Ishikawa (cell line): ENCODE data around the gene TRIB2.

Experiments
- EP300 ChIP-seq: IDR thresholded peaks from 2 replicates; pipeline ENCODE4 v1.6.1; 2012; ENCODE audit warnings: borderline replicate concordance
- RAD21 ChIP-seq: IDR thresholded peaks from 2 replicates; pipeline ENCODE4 v1.6.1; 2012; ENCODE audit warnings: low read depth
- TAF1 ChIP-seq: IDR thresholded peaks from 2 replicates; pipeline ENCODE4 v1.6.1; 2012; ENCODE audit warnings: low read depth, mild to moderate bottlenecking
- ZBTB7A ChIP-seq: IDR thresholded peaks from 2 replicates; pipeline ENCODE4 v1.6.1; 2012; ENCODE audit warnings: low read depth
- TF ChIP-seq, protein P1 (sequence below): IDR thresholded peaks from 2 replicates; pipeline ENCODE4 v1.6.1; 2012; ENCODE audit warnings: low read depth, mild to moderate bottlenecking
- TF ChIP-seq, protein P2 (sequence below): IDR thresholded peaks from 2 replicates; pipeline ENCODE4 v1.6.1; 2012
- TF ChIP-seq, protein P3 (sequence below): IDR thresholded peaks from 2 replicates; pipeline ENCODE4 v1.6.1; 2012

DNA sequence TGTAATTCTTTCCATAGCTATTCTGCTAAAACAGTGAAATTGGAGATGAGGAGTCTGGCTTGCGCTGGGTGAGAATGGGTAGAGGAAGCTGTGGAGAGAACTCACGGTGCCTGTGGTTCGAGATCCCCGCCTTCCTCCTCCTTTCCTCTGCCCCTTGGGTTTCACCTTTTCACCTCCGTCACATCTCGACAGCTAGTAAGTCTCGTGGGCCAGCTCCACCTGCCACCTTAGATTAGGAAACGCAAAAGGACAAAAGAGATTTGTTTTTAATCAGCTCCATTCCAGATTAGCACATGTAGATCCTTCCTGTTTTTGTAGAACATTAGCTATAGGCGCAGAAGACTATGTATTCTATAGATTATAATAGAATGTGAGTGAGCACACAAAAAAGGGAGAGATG lies 20.6 kb downstream of the TRIB2 start:
- no peak for TF ChIP-seq EP300
- TF ChIP-seq, protein P1, sequence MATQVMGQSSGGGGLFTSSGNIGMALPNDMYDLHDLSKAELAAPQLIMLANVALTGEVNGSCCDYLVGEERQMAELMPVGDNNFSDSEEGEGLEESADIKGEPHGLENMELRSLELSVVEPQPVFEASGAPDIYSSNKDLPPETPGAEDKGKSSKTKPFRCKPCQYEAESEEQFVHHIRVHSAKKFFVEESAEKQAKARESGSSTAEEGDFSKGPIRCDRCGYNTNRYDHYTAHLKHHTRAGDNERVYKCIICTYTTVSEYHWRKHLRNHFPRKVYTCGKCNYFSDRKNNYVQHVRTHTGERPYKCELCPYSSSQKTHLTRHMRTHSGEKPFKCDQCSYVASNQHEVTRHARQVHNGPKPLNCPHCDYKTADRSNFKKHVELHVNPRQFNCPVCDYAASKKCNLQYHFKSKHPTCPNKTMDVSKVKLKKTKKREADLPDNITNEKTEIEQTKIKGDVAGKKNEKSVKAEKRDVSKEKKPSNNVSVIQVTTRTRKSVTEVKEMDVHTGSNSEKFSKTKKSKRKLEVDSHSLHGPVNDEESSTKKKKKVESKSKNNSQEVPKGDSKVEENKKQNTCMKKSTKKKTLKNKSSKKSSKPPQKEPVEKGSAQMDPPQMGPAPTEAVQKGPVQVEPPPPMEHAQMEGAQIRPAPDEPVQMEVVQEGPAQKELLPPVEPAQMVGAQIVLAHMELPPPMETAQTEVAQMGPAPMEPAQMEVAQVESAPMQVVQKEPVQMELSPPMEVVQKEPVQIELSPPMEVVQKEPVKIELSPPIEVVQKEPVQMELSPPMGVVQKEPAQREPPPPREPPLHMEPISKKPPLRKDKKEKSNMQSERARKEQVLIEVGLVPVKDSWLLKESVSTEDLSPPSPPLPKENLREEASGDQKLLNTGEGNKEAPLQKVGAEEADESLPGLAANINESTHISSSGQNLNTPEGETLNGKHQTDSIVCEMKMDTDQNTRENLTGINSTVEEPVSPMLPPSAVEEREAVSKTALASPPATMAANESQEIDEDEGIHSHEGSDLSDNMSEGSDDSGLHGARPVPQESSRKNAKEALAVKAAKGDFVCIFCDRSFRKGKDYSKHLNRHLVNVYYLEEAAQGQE: no peak
- TF ChIP-seq, protein P2, sequence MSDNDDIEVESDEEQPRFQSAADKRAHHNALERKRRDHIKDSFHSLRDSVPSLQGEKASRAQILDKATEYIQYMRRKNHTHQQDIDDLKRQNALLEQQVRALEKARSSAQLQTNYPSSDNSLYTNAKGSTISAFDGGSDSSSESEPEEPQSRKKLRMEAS: no peak
- no peak for TF ChIP-seq RAD21
- TF ChIP-seq, protein P3, sequence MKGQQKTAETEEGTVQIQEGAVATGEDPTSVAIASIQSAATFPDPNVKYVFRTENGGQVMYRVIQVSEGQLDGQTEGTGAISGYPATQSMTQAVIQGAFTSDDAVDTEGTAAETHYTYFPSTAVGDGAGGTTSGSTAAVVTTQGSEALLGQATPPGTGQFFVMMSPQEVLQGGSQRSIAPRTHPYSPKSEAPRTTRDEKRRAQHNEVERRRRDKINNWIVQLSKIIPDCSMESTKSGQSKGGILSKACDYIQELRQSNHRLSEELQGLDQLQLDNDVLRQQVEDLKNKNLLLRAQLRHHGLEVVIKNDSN: no peak
- TF ChIP-seq TAF1: no peak
- TF ChIP-seq ZBTB7A: no peak
